HG02610 (cell line): ENCODE measurements around the gene CBLN3.
"Not testable (repeated sequence)": the region's sequence is repeated elsewhere in the genome, so short reads cannot be mapped to it uniquely, and the experiment has no call there.

Experiments used
- ATAC-seq: cut with Tn5 transposase; IDR thresholded peaks from one replicate; pipeline ENCODE4 v1.9.1; 2021; ENCODE audit warnings: mild to moderate bottlenecking, moderate library complexity; ENCODE audit not compliant: unreplicated experiment

Gene CBLN3

DNA sequence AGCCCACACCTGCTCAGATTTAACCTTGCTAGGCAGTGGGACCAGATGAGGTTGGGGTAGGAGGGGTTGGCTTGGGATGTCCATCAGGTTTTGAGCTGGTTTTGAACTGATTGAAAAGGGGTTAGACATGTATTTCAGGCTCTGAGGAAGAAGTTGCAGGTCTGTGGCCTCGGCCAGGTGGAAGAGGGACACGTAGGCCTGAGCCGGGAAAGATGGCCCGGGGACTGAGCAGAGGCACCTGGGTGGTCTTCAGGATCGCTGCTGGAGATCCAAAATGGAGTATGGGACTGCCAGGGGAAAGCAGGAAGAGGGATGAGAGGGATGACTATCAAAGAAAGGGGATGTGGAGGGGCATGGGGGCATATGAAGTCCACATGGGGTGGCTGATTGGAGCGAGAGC, 23.1 kb downstream of the CBLN3 start:
- ATAC-seq: no peak

GRCh38 chr14:24404814-24405213, 24.7 kb downstream of the CBLN3 start:
- ATAC-seq: no peak

DNA sequence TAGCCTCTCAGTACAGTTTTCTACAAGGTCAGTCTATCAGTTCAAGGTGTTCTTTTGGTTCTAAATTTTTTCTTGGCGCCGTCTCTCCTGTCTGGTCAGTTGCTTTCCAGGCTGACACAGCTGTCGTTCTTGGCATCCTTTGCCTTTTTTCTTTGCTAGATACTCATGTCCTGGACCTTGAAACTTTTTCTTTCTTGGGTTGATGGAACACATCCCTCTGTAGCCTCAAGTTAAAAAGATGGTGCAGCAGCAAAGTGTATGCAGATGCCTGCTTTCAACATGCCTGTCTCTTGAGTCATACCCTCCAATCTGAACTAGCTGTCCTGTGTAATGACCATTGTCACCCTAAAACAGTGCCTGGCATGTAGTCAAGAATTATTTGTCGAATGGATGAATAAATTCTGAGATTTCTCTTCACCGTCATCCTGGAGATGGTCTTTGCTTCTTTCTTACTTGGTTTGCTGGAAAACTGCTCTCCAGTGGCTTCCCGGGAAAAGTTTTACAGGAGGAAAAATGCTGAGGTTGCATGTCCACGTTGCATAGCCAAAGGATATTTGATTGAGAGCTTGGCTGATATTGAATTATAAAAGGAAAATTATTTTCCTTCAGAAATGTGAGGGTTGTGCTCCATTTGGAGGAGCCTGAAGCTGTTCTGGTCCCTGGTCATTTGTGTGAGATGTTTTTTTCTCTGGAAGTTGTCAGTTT, 26.0 kb downstream of the CBLN3 start:
- ATAC-seq: no peak

DNA sequence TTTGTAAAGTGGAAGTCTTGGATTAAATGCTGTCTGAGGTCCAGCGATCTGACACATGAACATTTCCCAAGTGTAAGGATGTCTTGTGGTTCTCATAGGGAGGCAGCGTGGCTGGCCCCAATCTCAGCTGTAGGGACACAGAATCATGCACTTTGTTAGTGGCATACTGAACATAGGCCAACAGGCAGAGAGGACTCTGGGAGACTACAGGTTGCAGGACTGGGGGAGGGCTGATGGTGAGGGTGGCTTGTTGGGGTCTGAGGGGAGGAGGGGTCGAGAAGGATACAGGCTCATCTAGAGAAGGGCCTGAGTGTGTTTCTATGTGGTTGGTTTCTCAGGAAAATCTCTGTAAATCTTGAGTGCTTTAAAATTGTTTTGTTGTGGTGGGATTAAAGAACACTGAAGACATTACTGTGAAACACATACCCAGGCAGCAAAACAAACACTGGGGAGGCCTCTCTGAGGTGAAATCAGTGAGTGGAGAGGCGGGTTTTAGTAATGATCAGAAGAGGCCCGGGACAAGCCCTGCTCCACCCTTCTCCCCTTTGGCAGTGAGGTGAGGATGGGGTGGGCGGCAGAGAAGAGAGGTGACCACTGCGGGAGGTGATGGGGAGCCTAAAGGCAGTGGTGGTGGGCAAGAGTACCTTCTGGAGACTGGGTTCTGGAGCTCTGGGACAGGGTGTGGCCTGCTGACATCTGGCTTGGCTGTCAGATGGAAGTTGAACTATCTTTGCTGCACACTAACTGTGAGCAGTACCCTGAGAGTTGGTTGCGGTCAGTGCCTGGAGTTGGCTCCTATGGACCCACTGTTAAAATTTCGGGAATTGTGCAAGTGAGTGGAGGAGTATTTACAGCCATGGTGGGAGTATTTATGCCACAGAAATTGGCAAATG, 27.4 kb downstream of the CBLN3 start:
- ATAC-seq: no peak

DNA sequence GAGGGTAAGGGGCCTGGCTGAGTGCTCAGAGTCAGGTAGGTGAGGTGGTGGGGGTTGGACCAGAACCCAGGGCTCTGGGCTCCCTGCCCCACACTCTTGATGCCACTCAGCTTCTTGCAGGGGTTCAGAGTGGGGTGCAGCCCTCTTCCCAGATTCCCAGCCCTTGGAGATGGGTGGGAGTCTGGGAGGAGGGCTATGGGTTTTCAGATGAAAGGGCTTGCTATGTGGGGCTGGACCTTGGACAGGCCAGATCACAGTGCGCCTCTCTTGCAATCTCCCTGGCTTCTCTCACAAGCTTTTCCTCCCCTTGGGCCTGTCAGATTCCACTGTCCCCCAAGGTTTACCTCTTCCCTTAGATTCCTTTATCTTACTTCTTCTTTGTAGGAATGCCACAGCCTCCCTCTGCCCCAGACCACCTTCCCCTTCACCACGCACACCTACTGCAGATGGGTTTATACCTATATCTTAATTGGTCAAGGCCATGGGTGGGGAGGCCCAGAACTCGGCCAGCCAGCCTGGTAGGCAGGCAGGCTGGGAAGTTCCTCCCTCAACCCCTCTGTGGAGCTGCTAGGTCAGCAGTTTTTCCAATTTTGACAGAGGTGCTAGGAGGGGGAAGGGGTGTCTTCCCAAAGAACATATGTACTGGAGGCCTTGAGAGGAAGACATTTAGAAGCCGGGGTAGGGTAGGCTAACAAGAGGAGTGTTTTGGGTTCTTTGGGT, 29.3 kb downstream of the CBLN3 start:
- no peak for ATAC-seq

DNA sequence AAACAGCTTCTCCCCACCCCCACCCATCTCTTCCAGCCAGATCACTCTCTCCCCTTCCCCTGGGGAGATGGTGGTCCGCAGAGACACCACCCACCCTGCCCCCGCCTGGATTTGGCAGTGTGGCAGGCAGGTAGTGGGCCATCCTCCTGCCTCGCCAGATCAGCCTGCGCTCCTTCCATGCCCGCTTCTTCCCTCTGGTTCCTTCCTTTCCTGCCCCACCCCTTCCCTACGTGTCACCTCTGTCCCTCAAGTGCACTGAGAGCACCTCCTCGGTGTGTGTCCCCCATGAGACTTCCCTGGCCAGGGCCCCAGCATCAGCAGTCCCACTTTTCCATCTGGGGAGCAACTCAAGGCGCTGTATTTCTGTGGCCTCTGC, 30.0 kb downstream of the CBLN3 start:
- ATAC-seq: no peak

DNA sequence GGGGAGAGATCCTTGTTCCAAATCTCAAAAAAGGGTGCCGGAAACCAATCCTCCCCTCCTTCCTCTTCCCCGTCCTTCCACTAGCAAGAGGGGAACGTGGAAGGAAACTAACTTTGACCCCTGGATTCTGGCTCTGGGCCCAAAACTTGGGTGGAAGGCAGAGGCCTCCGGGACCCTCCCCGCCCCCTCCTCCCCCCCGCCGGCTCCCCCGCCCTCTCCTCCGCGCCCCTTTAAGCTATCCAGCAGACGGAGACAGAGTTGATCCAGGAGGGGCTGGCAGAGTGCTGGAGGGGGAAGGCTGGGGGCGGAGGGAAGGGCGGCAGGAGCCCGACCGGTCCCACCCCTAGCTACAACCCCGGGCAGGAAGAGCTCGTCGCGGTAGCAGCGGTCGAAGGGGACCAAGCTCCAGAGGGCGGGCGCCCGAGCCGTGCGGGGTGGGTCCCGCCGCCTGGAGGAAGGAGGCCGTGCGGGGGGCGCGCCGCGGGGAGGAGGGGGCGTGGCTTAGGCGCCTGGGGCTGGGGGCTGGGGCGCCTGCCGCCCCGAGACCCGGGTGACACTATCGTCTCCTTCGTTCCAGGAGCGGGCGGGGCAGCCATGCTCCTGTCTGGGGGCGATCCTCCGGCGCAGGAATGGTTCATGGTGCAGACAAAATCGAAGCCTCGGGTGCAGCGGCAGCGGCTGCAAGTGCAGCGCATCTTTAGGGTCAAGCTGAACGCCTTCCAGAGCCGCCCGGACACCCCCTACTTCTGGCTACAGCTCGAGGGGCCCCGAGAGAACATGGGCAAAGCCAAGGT, 30.6 kb downstream of the CBLN3 start, which contains the start of gene NYNRIN:
NYNRIN (plus strand) TSS at position 351 of the 794 bp plus-strand sequence; CDS start at position 595, 244 bp downstream.
- no peak for ATAC-seq

DNA sequence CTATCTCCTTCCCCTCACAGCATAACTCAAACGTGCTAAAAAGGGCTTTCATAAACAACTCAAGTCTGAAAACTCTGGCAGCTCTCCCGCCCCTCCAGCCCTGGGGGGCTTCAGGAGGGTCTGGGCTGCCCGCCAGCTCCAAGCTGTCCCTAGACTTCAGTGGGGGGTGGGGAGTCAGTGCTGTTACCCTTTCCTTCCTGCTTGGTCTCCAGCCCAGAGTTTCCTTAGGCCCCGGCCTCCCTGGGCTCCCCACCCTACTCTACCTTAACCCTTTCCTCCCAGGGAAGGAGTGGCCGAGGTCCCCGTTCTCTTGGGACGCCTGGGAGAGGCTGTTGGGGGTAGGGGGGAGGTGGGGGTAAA, 31.2 kb downstream of the CBLN3 start:
- no peak for ATAC-seq

GRCh38 chr14:24397639-24398292, 31.7 kb downstream of the CBLN3 start:
- no peak for ATAC-seq

- ATAC-seq: no peak
These were observed 33.6 kb downstream of the CBLN3 start for GRCh38 chr14:24395609-24396582.

- ATAC-seq: no peak
These were observed 35.2 kb downstream of the CBLN3 start for GRCh38 chr14:24394275-24394674.

- no peak for ATAC-seq
These were observed 37.0 kb downstream of the CBLN3 start for GRCh38 chr14:24392325-24393091.

GRCh38 chr14:24390701-24391468, 38.6 kb downstream of the CBLN3 start:
- ATAC-seq: no peak

- ATAC-seq: no peak
These were observed 40.1 kb downstream of the CBLN3 start for GRCh38 chr14:24389226-24389848.

DNA sequence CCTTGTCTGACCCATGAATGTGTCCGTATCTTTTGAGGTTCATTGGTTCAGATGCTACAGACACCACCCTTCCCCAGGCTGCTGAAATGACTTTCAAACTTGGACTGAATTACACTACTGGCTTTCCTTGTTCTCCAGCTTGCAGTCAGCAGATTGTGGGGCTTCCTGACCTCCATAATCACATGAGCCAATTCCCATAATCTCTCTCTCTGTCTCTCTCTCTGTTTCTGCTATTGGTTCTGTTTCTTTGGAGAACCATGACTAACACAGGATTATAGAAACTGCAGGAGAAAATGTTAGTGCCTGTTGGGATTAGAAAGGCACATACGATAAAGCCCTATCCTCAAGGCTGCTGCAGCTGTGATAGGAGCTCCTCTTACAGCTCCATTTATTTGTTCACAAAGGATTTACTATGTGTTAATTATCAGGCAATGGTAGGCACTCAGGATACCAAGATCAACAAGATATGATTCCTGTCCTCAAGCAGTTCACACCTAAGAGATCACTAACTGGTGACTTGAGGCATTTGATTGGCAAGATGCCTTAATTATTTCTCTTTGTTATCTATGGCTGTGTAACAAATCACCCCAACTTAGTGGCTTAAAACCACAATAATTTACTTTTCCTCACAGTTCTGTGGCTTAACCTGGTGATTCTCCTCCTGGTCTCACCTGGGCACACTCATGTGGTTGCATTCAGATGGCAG, 40.8 kb downstream of the CBLN3 start:
- no peak for ATAC-seq

- not testable (repeated sequence) for ATAC-seq
These were observed 41.9 kb downstream of the CBLN3 start for GRCh38 chr14:24387579-24387978.

- no peak for ATAC-seq
These were observed 42.5 kb downstream of the CBLN3 start for GRCh38 chr14:24387009-24387345.
